CD8-positive, alpha-beta memory T cell (primary cell): ENCODE measurements around the gene CDYL. TPM values are rescaled to one million over a fixed set of nuclear protein-coding genes. Genes with fewer than 3 reads are reported as not detected.
"Not testable (repeated sequence)": the region's sequence is repeated elsewhere in the genome, so short reads cannot be mapped to it uniquely, and the experiment has no call there.

ENCODE experiments used
- CTCF ChIA-PET: fragments of 350-600 bp; sonication (Branson Sonifier 250); formaldehyde crosslinking; loops from one replicate; lab custom pipeline; 2021; ENCODE audit warnings: antibody characterized with exemption; lab: Charles Lee
- POLR2A ChIA-PET: fragments of 350-600 bp; sonication (Branson Sonifier 250); formaldehyde crosslinking; loops from one replicate; lab custom pipeline; 2021; ENCODE audit warnings: antibody characterized with exemption; lab: Charles Lee
- DNase-seq, 5 donors: peaks; one replicate each; pipeline versions ENCODE4 v3.0.0 to v3.0.0-alpha.2; 2020 to 2022; ENCODE audit warnings: mixed read lengths in 1 of 5
- H3K27ac ChIP-seq: one replicate; pipeline ENCODE4 v1.7.0; 2013; ENCODE audit warnings: low read depth, mild to moderate bottlenecking, low read length, moderate library complexity
- H3K27me3 ChIP-seq: 2 replicates; pipeline ENCODE4 v1.7.0; 2013; ENCODE audit warnings: low read length, mild to moderate bottlenecking; ENCODE audit not compliant: insufficient read depth, poor library complexity, severe bottlenecking
- H3K36me3 ChIP-seq: 2 replicates; pipeline ENCODE4 v1.7.0; 2013; ENCODE audit warnings: mild to moderate bottlenecking, low read length, moderate library complexity; ENCODE audit not compliant: insufficient read depth
- H3K4me1 ChIP-seq: 2 replicates; pipeline ENCODE4 v1.7.0; 2013; ENCODE audit warnings: mild to moderate bottlenecking, low read length, moderate library complexity; ENCODE audit not compliant: insufficient read depth
- H3K4me3 ChIP-seq: 2 replicates; pipeline ENCODE4 v1.7.0; 2013; ENCODE audit warnings: mild to moderate bottlenecking, low read length
- H3K9me3 ChIP-seq: 2 replicates; pipeline ENCODE4 v1.7.0; 2013; ENCODE audit warnings: mild to moderate bottlenecking, low read length
- H3K27ac Mint-ChIP-seq, 8 donors: one replicate each; pipeline ENCODE4 v1.8.0; 2020 to 2021; ENCODE audit warnings: mixed read lengths in 8 of 8, mild to moderate bottlenecking in 6 of 8, inconsistent platforms in 3 of 8, moderate library complexity in 3 of 8
- H3K27me3 Mint-ChIP-seq, 2 donors: one replicate each; pipeline ENCODE4 v1.8.0; 2020 to 2021; ENCODE audit warnings: mixed read lengths in 2 of 2, mild to moderate bottlenecking in 1 of 2, moderate library complexity in 1 of 2
- H3K36me3 Mint-ChIP-seq, 3 donors: one replicate each; pipeline ENCODE4 v1.8.0; 2020 to 2021; ENCODE audit warnings: mixed read lengths in 3 of 3, inconsistent platforms in 1 of 3, mild to moderate bottlenecking in 1 of 3
- H3K4me1 Mint-ChIP-seq, 3 donors: one replicate each; pipeline ENCODE4 v1.8.0; 2020 to 2021; ENCODE audit warnings: mixed read lengths in 3 of 3, inconsistent platforms in 1 of 3, mild to moderate bottlenecking in 1 of 3
- H3K4me3 Mint-ChIP-seq, 7 donors: one replicate each; pipeline ENCODE4 v1.8.0; 2020 to 2021; ENCODE audit warnings: mixed read lengths in 7 of 7, mild to moderate bottlenecking in 6 of 7, moderate library complexity in 4 of 7, inconsistent platforms in 2 of 7
- H3K9me3 Mint-ChIP-seq, 5 donors: one replicate each; pipeline ENCODE4 v1.8.0; 2020 to 2022; ENCODE audit warnings: mixed read lengths in 5 of 5, mild to moderate bottlenecking in 3 of 5, moderate library complexity in 2 of 5, inconsistent platforms in 1 of 5
- polyA plus RNA-seq: library from polyadenylated mRNA; unstranded; fragments of 300-500 nt; fragmentation: Illumina TruSeq; gene quantifications from one replicate; pipeline ENCODE4 v1.2.3, GENCODE V29; 2021
- total RNA-seq, 2 experiments: library from RNA; stranded (reverse); gene quantifications; one replicate each; pipeline ENCODE4 v1.2.3, GENCODE V29; 2021

Gene CDYL
- total and polyA plus RNA-seq, 3 experiments from 2014 or later: 7.5 to 32.2 (median 31.7) TPM

- H3K4me1 ChIP-seq: no peaks in the 10 kb centered on the region
- Mint-ChIP-seq H3K4me1 (peaks cover 6 to 29% (median 21%) of the 10 kb centered on the region in 3 donors), H3K36me3 (peaks cover 9 to 43% (median 22%) of the 10 kb centered on the region in 3 donors), H3K9me3 (peaks cover 26 to 57% (median 48%) of the 10 kb centered on the region in 5 donors), H3K4me3 (no peak overlapping the region), H3K27me3 (no peaks in the 10 kb centered on the region), H3K27ac (no peak overlapping the region)
- H3K4me3 ChIP-seq: no peak overlapping the region
- no peaks in the 10 kb centered on the region for H3K27me3 ChIP-seq
- H3K27ac ChIP-seq: no peak overlapping the region
- peaks cover 25% of the 10 kb centered on the region for H3K9me3 ChIP-seq
- ChIA-PET POLR2A (no interaction called here), CTCF (no interaction called here)
- H3K36me3 ChIP-seq: no peaks in the 10 kb centered on the region
- no peak for DNase-seq
Measured at GRCh38 chr6:4829089-4829488, 52.9 kb downstream of the CDYL start.

- H3K27ac Mint-ChIP-seq: peak overlapping the region in 1 of 8 donors; percentile 19
- H3K36me3 Mint-ChIP-seq: peaks cover 11 to 40% (median 29%) of the 10 kb centered on the region in 3 donors
- H3K4me1 Mint-ChIP-seq: peaks cover 26 to 34% (median 32%) of the 10 kb centered on the region in 3 donors
Measured at GRCh38 chr6:4835540-4835939, 59.3 kb downstream of the CDYL start.

DNA sequence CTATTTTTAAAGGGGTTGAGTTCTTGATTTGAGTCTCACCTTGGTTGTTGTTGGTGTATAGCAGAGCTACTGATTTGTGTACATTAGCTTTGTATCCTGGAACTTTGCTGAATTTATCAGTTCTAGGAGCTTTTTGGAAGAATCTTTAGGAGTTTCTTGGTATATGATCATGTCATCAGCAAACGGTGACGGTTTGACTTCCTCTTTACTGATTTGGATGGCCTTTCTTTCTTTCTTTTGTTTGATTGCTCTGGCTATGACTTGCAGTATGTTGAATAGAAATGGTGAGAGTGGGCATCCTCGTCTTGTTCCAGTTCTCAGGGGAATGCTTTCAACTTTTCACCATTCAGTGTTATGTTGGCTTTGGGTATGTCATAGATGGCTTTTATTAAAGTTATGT lies 64.0 kb downstream of the CDYL start:
- ChIA-PET POLR2A (no interaction called here), CTCF (no interaction called here)
- H3K4me3 ChIP-seq: no peak overlapping the region
- H3K9me3 Mint-ChIP-seq: peaks cover 20 to 75% (median 62%) of the 10 kb centered on the region in 5 donors
- no peaks in the 10 kb centered on the region for H3K4me1 ChIP-seq
- H3K27ac Mint-ChIP-seq: no peak overlapping the region
- H3K4me1 Mint-ChIP-seq: peaks cover 51 to 70% (median 65%) of the 10 kb centered on the region in 3 donors
- H3K36me3 ChIP-seq: no peaks in the 10 kb centered on the region
- peaks cover 15 to 66% (median 40%) of the 10 kb centered on the region in 3 donors for H3K36me3 Mint-ChIP-seq
- H3K9me3 ChIP-seq: no peaks in the 10 kb centered on the region
- H3K27ac ChIP-seq: no peak overlapping the region
- peaks cover 0 to 2% of the 10 kb centered on the region in 2 donors for H3K27me3 Mint-ChIP-seq
- H3K27me3 ChIP-seq: no peaks in the 10 kb centered on the region
- no peak for DNase-seq
- peak overlapping the region in 1 of 7 donors; percentile 37 for H3K4me3 Mint-ChIP-seq

More at GRCh38 chr6:4835540-4835939, 59.3 kb downstream of the CDYL start:
- H3K4me3 Mint-ChIP-seq, H3K9me3 ChIP-seq, H3K36me3 ChIP-seq, H3K27me3 ChIP-seq, H3K4me3 ChIP-seq, POLR2A ChIA-PET, H3K27ac ChIP-seq, CTCF ChIA-PET, H3K4me1 ChIP-seq, H3K27me3 Mint-ChIP-seq, DNase-seq: not testable (repeated sequence)
- peaks cover 13 to 46% (median 38%) of the 10 kb centered on the region in 5 donors for H3K9me3 Mint-ChIP-seq

DNA sequence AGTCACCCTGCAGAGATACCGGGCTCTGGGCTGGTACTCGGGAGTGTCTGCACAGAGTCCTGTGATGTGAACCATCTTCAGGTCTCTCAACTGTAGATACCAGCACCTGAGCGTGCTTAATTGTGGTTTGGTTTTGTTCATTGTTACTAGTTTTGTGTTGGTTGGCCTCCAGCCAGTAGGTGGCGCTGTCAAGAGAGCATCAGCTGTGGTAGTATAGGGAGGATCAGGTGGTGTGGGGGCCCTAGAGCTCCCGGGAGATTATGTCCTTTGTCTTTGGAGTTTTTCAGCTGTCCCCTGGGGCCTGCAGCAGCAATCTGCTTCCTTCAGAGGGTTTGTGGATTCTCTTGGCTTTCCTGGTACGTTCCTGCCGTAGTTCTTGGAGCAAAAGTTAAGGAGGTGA lies 67.9 kb downstream of the CDYL start:
- H3K27ac Mint-ChIP-seq: peak overlapping the region in 1 of 8 donors; percentile 19
- Histone ChIP-seq H3K4me1 (peaks cover 13% of the 10 kb centered on the region), H3K36me3 (no peaks in the 10 kb centered on the region), H3K9me3 (no peaks in the 10 kb centered on the region), H3K27ac (no peak overlapping the region), H3K27me3 (no peaks in the 10 kb centered on the region), H3K4me3 (no peak overlapping the region)
- H3K9me3 Mint-ChIP-seq: peaks cover 17 to 49% (median 44%) of the 10 kb centered on the region in 5 donors
- peaks cover 0 to 2% of the 10 kb centered on the region in 2 donors for H3K27me3 Mint-ChIP-seq
- H3K4me1 Mint-ChIP-seq: peaks cover 62 to 84% (median 78%) of the 10 kb centered on the region in 3 donors
- peaks cover 8 to 44% (median 21%) of the 10 kb centered on the region in 3 donors for H3K36me3 Mint-ChIP-seq
- ChIA-PET CTCF (no interaction called here), POLR2A (no interaction called here)
- peak overlapping the region in 1 of 7 donors; percentile 13 for H3K4me3 Mint-ChIP-seq
- no peak for DNase-seq

DNA sequence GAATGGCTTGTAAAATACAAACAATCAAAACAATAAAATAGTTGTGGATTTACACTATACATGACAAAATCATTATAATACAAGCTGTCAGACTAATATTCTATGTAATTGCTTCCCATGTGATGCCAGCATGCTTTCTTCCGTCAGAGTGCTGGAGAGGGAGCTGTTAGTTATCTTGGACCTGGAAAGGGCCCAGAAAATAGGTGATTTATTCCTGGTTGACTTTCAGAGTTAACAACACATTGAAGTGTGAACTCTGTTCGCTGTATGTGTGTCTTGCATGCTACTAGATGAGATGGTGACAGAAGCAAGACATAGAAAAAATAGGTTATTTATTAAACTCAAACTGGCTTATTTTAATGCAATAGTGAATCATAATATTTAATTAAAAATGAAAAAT lies 70.2 kb downstream of the CDYL start:
- ChIA-PET CTCF (no interaction called here), POLR2A (no interaction called here)
- DNase-seq: no peak

GRCh38 chr6:4848382-4849068 lies 72.3 kb downstream of the CDYL start:
- H3K9me3 ChIP-seq: no peaks in the 10 kb centered on the region
- no peak overlapping the region for H3K27ac ChIP-seq
- peaks cover 19% of the 10 kb centered on the region for H3K4me1 ChIP-seq
- Mint-ChIP-seq H3K9me3 (peaks cover 9 to 14% (median 12%) of the 10 kb centered on the region in 5 donors), H3K36me3 (peaks cover 3 to 13% (median 5%) of the 10 kb centered on the region in 3 donors), H3K4me3 (no peak overlapping the region), H3K27ac (peak overlapping the region in 4 of 8 donors; percentile 4 to 61 (median 36)), H3K4me1 (peaks cover 65 to 90% (median 78%) of the 10 kb centered on the region in 3 donors), H3K27me3 (peaks cover 0 to 2% of the 10 kb centered on the region in 2 donors)
- no peaks in the 10 kb centered on the region for H3K27me3 ChIP-seq
- POLR2A ChIA-PET: no interaction called here
- DNase-seq: no peak
- CTCF ChIA-PET: no interaction called here
- H3K36me3 ChIP-seq: no peaks in the 10 kb centered on the region
- H3K4me3 ChIP-seq: no peak overlapping the region

More for the DNA sequence above, 70.2 kb downstream of the CDYL start:
- H3K9me3 ChIP-seq: no peaks in the 10 kb centered on the region
- Mint-ChIP-seq H3K4me3 (no peak overlapping the region), H3K36me3 (peaks cover 4 to 26% (median 6%) of the 10 kb centered on the region in 3 donors), H3K27me3 (peaks cover 0 to 2% of the 10 kb centered on the region in 2 donors), H3K9me3 (peaks cover 14 to 28% (median 24%) of the 10 kb centered on the region in 5 donors), H3K27ac (no peak overlapping the region), H3K4me1 (peaks cover 57 to 84% (median 68%) of the 10 kb centered on the region in 3 donors)
- H3K4me1 ChIP-seq: peaks cover 19% of the 10 kb centered on the region
- no peak overlapping the region for H3K4me3 ChIP-seq
- no peaks in the 10 kb centered on the region for H3K27me3 ChIP-seq
- H3K27ac ChIP-seq: no peak overlapping the region
- no peaks in the 10 kb centered on the region for H3K36me3 ChIP-seq

GRCh38 chr6:4849226-4850022 lies 73.2 kb downstream of the CDYL start:
- H3K36me3 Mint-ChIP-seq: peaks cover 2 to 4% (median 4%) of the 10 kb centered on the region in 3 donors
- peaks cover 65 to 90% (median 78%) of the 10 kb centered on the region in 3 donors for H3K4me1 Mint-ChIP-seq
- Histone ChIP-seq H3K27me3 (no peaks in the 10 kb centered on the region), H3K4me1 (peaks cover 24% of the 10 kb centered on the region), H3K4me3 (no peak overlapping the region), H3K36me3 (no peaks in the 10 kb centered on the region), H3K9me3 (no peaks in the 10 kb centered on the region), H3K27ac (no peak overlapping the region)
- peaks cover under 1 to 6% (median 3%) of the 10 kb centered on the region in 5 donors for H3K9me3 Mint-ChIP-seq
- ChIA-PET CTCF (no interaction called here), POLR2A (interaction anchor here (0.7 kb wide), 1 partner anchor 76 kb away, joined by 4 read pairs; no protein-coding TSS in a partner anchor)
- no peak for DNase-seq
- peak overlapping the region in 4 of 8 donors; percentile 4 to 56 (median 44) for H3K27ac Mint-ChIP-seq
- peak overlapping the region in 2 of 7 donors; percentile 18 to 22 for H3K4me3 Mint-ChIP-seq
- H3K27me3 Mint-ChIP-seq: peaks cover 0 to under 1% of the 10 kb centered on the region in 2 donors
